Thyroid gland (tissue), 4 donors: ENCODE data around the gene PPP1R13B.

Source experiments
- CTCF ChIP-seq, 6 experiments: fragments of 200-600 bp in 3 of 6; fragments of 450-650 bp in 3 of 6; sonication (generic) in 3 of 6; IDR thresholded peaks; one replicate each; pipeline ENCODE4 v1.5.1; 2016 to 2019; ENCODE audit warnings: antibody characterized with exemption in 6 of 6, mild to moderate bottlenecking in 2 of 6, inconsistent platforms in 1 of 6, moderate library complexity in 1 of 6
- POLR2A ChIP-seq, 2 donors: fragments of 450-650 bp; IDR thresholded peaks; one replicate each; pipeline ENCODE4 v1.6.1; 2017; ENCODE audit warnings: antibody characterized with exemption in 2 of 2, mild to moderate bottlenecking in 2 of 2, moderate library complexity in 1 of 2

- TF ChIP-seq POLR2A (IDR thresholded peaks at IDR 0.05), result no peak
- no peak for TF ChIP-seq CTCF (IDR thresholded peaks at IDR 0.05)
Observed at GRCh38 chr14:103734081-103734888, 113.1 kb downstream of the PPP1R13B start.
